SK-MEL-5 (cell line): ENCODE data around the gene PLCD3. TPM values are rescaled to one million over a fixed set of nuclear protein-coding genes. Genes with fewer than 3 reads are reported as not detected.
A peak's percentile ranks its signal among the peaks of the same experiment; 100 is the strongest.

ENCODE experiments used
- DNase-seq: peaks from one replicate; pipeline ENCODE4 v3.0.0-alpha.2; 2016; ENCODE audit warnings: low read depth, low spot score
- in situ Hi-C: cut with HindIII; loops from 2 replicates; pipeline ENCODE4 v1.10.0; 2016; ENCODE audit warnings: low sequenced_read_pairs, high pct_unique_total_duplicates, low pct_unique_long_range_greater_than_20kb
- total RNA-seq: library from RNA; depleted of rRNA; stranded (reverse); fragments of >200 nt; shearing (Covaris generic); gene quantifications from 2 replicates; pipeline ENCODE4 v1.2.3, GENCODE V29; 2014

PLCD3 gene
- total RNA-seq, 1 experiment from 2014 or later = 4.0 TPM

DNA sequence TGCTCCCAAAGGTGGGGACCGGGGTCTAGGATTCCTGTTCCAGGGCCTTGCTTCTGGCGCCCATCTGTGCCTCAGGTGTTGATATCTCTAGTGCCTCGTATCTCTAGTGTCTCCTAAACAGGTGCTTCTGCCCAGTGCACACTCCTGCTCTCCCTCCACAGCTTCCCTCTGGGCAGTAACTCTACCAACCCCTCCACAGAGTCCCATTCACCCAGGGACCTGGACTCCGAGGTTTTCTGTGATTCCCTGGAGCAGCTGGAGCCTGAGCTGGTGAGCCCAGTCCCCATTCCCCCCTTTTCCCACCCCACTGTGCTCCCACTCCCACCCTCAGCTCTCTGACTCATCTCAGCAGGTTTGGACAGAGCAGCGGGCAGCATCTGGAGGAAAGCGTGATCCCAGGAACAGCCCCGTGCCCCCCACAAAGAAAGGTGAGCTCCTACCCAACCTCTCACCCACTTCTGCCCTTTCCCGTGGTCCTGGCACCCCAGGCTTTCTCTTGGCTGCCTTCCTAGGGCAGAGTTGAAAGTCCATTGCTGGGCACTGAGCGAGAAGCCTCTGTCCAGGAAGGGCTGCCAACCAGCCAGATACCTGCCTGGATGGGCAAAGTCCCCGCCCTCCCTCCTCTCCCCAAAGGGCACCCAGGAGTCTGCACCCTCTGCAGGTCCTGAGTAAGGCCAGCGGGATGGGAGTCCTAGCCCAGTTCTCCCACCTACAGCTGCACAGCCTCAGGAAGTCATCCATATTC is 5.4 kb upstream of the PLCD3 start:
- in situ Hi-C loops = no loop called here

DNA sequence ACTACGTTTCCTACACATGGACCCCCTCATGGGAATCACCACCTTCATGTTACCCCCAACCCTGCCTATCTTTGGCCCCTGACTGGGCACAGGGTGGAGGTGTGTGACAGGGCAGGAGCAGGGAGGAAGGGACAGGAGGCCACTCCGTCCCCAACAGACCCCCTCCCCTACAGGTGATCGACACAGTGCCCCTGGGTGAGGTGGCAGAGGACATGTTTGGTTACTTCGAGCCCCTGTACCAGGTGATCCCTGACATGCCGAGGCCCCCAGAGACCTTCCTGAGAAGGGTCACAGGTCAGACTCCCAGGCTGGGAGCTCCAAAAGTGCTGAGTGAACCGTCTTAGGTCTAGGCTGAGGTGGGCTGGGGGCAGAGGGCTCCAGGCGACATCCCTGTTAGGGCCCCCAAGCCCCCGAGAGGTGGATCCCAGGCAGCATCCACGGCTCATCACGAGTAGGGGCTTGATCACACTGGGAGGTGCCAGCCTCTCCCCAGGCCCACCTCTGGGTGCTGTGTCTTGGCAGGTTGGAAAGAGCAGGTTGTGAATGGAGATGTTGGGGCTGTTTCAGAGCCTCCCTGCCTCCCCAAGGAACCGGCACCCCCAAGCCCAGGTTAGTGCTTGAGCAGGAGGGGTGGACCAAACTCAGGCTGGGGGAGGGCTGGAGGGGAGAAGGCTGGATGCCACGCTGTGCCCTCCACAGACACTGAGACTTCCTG is 4.7 kb upstream of the PLCD3 start:
- DNase-seq = no peak
- in situ Hi-C loops = no loop called here

More for the DNA sequence above, 5.4 kb upstream of the PLCD3 start:
- DNase-seq = no peak

DNA sequence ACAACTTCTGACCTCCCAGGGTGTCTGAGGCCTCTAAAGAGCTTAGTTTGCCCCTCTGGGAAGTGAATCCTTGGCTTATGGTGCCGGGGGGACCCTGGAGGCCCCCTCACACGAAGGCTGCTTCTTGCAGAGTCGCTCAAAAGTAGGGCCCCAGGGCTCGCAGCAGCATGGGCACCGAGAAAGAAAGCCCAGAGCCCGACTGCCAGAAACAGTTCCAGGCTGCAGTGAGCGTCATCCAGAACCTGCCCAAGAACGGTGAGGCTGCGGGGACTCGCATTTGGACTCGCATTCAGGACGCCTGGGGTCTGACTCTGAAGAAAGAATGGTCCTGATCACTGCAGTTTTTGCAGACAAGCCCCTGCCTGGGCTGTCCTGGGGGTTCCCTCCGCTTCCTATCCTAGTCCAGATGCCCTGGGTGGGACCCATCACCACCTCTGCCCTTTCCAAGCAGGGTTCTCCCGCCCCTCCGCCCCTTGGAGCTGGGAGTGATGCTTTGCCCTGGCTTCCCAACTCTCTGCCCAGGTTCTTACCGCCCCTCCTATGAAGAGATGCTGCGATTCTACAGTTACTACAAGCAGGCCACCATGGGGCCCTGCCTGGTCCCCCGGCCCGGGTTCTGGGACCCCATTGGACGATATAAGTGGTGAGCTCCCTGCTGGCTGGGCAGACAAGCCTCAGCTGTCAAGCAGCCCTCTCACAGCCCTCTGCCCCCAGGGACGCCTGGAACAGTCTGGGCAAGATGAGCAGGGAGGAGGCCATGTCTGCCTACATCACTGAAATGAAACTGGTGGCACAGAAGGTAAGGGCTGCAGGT is 3.9 kb upstream of the PLCD3 start:
- DNase-seq = no peak
- in situ Hi-C loops = no loop called here

DNA sequence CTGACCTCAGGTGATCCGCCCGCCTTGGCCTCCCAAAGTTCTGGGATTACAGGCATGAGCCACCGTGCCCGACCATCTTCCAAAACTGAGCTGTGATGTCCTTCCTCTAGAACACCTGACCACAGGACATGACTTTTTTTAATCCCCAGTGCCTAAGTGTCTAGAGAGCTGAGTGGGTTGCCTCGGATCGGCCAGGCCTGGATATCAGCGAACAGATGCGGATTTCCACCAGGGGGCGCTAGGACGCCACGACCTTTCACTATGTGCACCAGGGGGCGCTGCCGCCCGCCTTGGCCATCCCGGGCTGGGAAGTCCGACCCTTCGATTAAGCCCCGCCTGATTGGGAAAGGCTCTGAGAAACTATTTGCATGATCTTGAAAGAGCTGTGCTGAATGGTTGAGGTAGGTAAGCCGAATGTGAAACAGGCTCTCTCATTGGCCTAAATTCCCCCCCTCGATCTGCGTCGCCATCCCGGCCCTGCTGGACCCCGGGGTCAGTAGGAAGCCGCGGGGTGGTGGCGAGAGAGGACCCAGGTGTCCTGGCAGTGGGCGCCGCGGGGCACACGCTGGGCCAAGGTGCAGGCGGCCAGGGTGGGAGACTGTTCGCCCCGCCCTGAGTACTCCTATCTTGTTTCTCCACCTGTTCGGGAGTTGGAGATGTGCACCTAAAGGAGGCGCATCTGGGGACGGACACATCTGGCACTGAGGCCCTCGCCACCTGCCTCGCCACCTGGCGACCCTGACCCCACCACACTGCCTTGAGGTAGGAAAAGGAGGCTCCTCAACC is 3.1 kb upstream of the PLCD3 start, which contains the start of gene ACBD4:
Gene ACBD4 (plus strand): TSS at position 496 of the 786 bp plus-strand sequence. CDS start 458 bp downstream, outside the sequence.
- in situ Hi-C loops = no loop called here
- DNase-seq = peak; percentile 98

DNA sequence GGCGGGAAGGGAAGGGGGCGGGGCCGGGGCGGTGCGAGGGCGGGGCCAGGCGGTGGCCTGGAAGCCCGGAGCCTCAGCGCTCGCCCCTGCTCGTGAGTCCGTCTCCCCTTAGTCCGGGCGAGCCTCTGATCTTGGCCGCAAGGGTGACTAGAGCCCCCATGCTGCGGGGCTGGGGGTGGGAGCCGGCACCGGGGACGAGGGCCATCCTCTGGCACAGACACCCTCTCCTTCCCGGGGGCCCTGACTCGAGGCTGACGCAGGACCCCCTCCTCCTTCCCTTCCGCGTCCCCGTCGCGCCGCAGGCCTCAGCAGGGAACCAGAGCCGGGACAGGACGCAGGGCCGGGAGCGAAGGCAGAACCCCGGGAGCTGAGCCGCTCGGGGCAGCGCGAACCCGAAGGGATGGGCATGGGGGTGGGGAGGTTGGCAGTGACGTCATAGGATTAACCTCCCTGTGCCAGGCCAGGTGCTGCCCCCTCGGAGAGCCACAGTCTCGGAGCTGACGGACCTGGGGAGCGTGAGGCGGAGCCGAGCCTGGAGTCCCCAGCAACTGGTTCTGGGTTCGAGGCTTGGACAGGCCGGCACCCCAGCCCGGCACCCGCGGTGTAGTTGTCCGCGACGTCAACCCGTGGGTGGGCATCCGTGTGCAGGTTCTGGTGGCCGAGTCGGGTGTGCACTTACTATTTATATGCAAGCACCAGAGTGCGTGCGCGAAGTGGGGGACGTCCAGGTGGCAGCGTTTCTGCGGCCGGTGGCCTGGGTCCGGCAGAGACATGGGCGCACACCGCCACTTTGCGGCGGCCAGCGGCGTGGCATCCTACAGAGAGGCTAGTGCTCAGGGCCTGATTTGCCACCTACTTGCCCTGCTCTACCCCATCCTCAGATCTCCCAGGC is 503 bp upstream of the PLCD3 start:
- peak; percentile 79 for DNase-seq
- in situ Hi-C loops = no loop called here

DNA sequence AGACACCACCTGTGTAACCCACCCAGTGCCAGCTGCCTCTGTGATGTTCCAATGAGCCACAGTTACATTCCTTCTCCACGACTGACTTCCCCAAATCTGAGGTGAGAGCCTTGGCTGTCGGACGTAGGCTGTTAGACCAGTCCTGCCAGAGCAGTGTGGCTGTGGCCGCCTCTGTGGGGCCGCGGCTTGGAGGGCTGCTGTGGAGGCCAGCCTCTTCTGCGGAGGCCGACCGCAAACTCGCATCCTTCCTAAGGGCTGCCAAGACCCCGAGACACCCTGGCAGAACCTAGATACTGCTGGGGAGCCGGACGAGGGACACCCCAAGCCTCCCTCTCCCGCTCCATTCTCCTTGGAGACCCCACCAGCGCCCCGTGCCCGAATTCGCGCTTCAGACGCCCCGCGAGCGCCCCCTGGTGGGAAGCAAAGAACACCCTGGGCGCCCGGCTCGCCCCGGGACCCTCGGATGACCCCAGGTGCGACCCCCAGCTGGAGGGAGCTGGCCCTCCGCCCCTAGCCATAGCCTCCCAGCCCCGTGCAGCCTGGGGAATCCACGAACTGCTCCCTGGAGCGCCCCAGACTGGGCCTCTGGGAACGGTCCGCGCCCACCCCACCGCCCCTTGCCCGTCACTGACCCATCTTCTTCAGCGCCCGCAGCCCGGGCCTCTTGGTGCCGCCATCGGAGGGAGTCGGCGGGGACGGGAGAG is 547 bp downstream of the PLCD3 start:
- in situ Hi-C loops = no loop called here
- DNase-seq = peak; percentile 31

DNA sequence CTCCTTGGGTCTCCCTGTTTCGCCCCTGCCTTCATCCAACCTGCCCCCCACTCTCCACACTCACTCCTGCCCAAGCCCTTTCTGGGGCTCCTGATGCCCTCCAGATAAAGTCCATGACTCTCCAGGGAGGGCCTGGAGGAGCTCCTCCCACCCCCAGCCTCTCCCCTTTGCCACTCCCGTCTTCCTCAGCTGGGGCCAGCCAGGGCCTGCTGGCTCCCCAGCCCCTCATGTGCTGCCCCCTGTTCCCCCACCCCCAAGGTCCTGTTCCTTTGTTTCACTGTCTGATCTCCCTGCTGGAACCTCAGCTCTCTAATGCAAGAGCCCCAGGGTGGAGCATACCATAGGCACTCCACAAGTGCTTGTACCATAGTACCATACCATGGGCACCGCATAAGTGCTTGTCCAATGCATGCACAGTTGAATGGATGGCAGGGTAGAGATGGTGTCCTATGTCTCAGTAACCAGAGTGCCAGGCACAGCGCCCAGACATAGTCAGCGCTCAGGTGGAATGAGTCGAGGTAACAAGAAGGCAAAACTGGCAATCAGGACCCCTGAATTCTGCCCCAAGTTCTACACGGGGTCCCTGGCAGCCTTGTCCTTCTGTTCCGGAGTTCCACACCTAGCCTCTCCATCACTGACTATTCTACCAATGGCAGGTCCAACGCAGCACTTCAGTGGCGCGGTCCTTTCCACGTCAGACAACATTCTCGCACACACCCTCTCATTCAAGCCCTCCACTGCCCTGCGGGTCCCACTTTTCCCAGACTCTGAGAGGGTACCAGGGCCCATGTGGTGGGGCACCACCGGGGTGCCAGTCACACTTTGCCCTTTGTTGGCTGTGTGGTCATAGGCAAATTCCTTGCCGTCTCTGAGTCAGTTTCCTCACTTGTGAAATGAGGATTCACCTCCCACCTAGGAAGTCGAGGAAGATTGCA is 1.4 kb downstream of the PLCD3 start:
- in situ Hi-C loops = no loop called here
- no peak for DNase-seq

DNA sequence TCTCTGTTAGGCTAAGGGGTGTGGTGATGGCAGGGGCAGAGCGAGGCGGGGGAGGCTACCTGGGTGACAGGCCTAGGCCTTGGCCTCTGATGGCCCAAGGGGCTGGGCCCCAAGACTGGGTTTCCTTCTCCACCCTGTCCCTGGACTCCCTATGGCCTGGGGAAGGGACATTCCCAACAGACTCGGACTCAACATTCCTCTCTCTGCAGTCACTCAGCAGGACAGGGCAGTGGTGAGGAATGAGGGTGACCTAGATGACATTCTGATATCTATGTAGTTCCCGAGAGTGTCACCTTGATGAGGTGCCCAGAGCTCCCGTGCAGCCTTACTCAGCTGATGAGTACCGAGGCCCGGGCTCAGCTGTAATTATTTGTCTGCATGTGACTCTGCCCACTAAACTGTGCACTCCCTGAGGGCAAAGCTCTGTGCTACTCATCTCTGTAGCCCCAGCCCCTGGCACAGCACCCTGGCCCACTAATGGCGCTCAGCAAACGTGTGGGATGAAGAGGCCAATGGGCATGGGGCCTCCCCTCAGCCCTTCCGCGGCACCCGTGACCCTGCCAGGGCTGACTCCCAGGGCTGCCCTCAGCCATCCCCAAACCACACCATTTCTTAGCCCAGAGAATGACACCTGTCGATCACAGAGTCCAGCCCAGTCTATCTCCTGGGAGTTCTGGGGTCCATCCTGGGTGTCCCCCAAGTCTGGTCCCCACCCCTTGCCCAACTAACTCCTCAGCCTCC is 2.2 kb downstream of the PLCD3 start:
- no peak for DNase-seq
- in situ Hi-C loops = no loop called here

DNA sequence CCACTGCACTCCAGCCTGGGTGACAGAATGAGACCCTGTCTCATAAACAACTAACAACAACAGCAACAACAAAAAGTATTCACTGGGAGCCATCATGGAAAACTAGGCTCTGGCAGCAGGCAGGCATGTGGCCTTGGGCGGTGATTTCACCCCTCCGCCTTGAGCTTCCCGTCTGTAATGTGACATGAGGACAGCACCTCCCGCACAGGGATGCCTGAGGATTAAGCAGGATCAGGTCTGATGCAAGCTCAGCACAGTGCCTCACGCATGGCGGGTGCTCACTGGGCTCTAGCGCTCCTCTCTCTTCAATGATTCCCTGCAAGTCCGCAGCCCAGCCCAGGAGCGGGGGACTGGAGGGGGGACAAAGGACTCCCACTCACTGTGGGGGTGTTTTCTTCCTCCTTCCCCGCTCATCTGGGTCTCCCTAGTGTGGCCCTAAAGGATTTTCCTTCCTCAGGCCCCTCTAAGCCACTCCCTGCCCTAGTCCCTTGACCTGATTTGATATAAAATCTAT is 2.8 kb downstream of the PLCD3 start:
- no peak for DNase-seq
- in situ Hi-C loops = no loop called here

DNA sequence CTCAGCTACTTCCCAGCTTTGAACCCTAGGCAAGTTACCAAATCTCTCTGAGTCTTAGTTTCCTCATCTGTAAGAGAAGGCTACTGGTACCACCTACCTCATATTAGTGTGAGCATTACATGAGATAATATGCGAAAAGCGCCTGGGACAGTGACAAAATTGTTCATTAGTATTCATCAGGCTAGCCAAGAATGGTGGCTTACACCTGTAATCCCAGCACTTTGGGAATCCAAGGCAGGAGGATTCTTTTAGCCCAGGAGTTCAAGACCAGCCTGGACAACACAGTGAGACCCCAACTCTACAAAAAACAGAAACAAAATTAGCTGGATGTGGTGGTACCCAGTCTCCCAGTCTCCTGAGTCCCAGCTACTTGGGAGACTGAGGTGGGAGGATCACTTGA is 3.3 kb downstream of the PLCD3 start:
- DNase-seq = no peak
- in situ Hi-C loops = no loop called here

DNA sequence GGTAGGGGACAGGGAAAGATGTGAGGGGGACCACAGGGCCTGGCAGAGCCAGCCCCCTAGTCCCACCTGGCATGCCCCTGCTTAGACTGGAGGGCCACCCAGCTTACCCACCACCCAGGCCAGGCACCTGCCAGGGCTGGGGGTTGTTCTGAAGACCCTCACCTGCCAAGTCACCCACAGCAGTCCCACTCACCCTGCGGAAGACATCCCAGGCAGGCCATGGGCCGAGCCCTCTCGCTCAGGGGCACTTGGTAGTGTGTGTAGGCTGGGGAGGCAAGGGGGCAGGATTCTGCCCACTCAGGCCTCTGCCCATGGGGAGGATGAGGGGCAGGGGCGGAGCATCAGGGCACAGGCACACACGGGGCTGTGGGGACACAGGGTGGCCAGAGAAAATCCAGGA is 4.0 kb downstream of the PLCD3 start:
- DNase-seq = no peak
- in situ Hi-C loops = no loop called here

DNA sequence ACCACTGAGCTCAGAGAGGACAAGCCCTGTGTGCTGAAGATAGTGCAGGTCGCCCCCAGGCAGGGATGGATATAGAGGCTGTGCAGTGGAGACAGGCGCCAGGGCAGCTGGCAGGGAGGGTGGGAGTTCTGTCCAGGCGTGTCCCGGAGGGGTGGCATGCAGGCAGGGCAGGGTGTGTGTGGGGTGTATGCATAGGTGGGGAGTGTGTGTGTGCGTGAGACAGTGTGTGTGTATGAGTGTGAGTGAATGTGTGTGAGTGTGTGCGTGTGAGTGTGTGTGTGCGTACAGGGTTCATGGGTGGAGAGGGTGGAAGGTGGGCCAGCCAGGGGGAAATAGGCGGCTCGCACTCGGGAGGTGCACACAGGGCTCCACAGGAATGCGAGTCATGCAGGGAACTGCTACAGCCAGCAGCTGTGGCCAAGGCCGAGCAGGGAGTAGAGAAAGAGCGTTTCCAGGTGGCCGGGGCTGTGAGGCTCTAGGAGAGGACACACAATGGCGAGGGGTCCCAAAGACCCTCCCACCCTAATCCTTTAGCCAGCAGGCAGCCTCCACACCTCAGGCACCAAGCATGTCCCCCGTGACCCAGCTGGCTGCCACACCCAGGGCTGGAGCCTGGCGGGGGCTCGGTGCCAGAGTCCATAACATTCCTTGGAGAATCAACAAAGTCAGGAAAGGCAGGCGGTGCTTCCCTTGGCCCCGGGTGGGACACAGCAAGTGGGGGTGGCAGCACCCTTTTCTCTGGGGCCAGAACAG is 4.6 kb downstream of the PLCD3 start:
- in situ Hi-C loops = no loop called here

DNA sequence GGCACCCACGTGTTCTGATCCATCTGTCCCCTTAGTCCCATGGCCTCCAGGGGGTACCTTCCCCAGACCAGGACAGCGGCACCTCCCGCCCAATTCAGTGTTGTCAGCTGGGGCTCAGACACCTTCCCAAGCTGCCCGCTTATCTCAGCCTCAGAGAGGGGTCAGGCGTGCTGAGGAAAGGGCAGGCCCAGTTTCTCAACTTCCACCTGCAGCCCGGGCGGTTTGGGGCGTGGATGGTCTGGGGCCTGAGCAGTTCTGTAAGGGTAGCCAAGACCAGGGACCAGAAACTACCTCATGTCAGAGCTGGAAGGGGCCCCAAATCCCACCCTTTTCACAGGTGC is 5.1 kb downstream of the PLCD3 start:
- no peak for DNase-seq
- in situ Hi-C loops = no loop called here

More for the DNA sequence above, 4.6 kb downstream of the PLCD3 start:
- DNase-seq = no peak

DNA sequence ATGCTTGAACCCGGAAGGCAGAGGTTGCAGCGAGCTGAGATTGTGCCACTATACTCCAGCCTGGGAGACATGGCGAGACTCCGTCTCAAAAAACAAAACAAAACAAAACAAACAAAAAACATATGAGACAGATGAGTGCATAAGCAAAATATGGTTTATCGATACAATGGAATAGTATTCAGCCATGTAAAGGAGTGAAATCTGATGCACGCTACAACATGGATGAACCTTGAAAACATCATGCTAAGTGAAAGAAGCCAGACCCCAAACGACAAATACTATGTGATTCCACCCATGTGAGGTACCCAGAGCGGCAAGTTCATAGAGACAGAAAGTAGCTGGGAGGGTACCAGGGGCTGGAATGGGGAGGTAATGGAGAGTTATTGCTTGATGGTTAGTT is 6.8 kb downstream of the PLCD3 start:
- in situ Hi-C loops = no loop called here

More for the DNA sequence above, 6.8 kb downstream of the PLCD3 start:
- DNase-seq = no peak
